HG03103 (cell line): ENCODE data around the gene SOST.
A peak's percentile ranks its signal among the peaks of the same experiment; 100 is the strongest.

Experiments
- ATAC-seq: cut with Tn5 transposase; IDR thresholded peaks from one replicate; pipeline ENCODE4 v1.9.1; 2021; ENCODE audit warnings: low read depth; ENCODE audit not compliant: unreplicated experiment

The SOST gene

GRCh38 chr17:43778337-43779144 is 19.9 kb upstream of the SOST start, which contains the start of gene DUSP3:
DUSP3 (minus strand) TSS chr17:43778977; CDS start chr17:43778924, 53 bp downstream.
- ATAC-seq = peak; percentile 55

GRCh38 chr17:43774304-43775250 is 16.0 kb upstream of the SOST start:
- ATAC-seq = no peak

GRCh38 chr17:43772877-43773648 is 14.5 kb upstream of the SOST start:
- no peak for ATAC-seq

GRCh38 chr17:43771463-43771862 is 12.9 kb upstream of the SOST start:
- ATAC-seq = no peak

GRCh38 chr17:43770957-43771356 is 12.4 kb upstream of the SOST start:
- no peak for ATAC-seq

- ATAC-seq = no peak
Measured at GRCh38 chr17:43769859-43770258, 11.3 kb upstream of the SOST start.

- no peak for ATAC-seq
Measured at GRCh38 chr17:43769426-43769825, 10.8 kb upstream of the SOST start.

- no peak for ATAC-seq
Measured at GRCh38 chr17:43768943-43769342, 10.4 kb upstream of the SOST start.

- no peak for ATAC-seq
Measured at GRCh38 chr17:43768382-43768781, 9.8 kb upstream of the SOST start.

- ATAC-seq = no peak
Measured at GRCh38 chr17:43767713-43768059, 9.1 kb upstream of the SOST start.

- ATAC-seq = no peak
Measured at GRCh38 chr17:43767053-43767712, 8.6 kb upstream of the SOST start.

GRCh38 chr17:43766413-43767052 is 7.9 kb upstream of the SOST start:
- no peak for ATAC-seq

- ATAC-seq = no peak
Measured at GRCh38 chr17:43760254-43760852, 1.8 kb upstream of the SOST start.

- ATAC-seq = no peak
Measured at GRCh38 chr17:43759836-43760235, 1.2 kb upstream of the SOST start.

GRCh38 chr17:43758086-43758485 is 505 bp downstream of the SOST start:
- no peak for ATAC-seq

- no peak for ATAC-seq
Measured at GRCh38 chr17:43757171-43757660, 1.4 kb downstream of the SOST start.

- no peak for ATAC-seq
Measured at GRCh38 chr17:43756201-43756600, 2.4 kb downstream of the SOST start.

GRCh38 chr17:43755389-43755875 is 3.2 kb downstream of the SOST start:
- ATAC-seq = no peak

GRCh38 chr17:43754947-43755346 is 3.6 kb downstream of the SOST start:
- no peak for ATAC-seq
